Stimulated activated CD4-positive, alpha-beta T cell treated with anti-CD3 and anti-CD28 coated beads, Interleukin-1b, Interleukin-23, amount 100 ng/mL, for 24 hours (primary cell): Measurements from ENCODE around the gene DUSP12.
"Not testable (repeated sequence)": the region's sequence is repeated elsewhere in the genome, so short reads cannot be mapped to it uniquely, and the experiment has no call there.

ENCODE experiments used
- DNase-seq, 4 experiments: peaks; one replicate each; pipeline ENCODE4 v3.0.0-alpha.2; 2020; ENCODE audit warnings: low read depth in 4 of 4, low spot score in 1 of 4

Gene DUSP12

GRCh38 chr1:161768986-161769672, 19.5 kb downstream of the DUSP12 start:
- DNase-seq = no peak

- DNase-seq = not testable (repeated sequence)
Measured at GRCh38 chr1:161769673-161770045, 20.1 kb downstream of the DUSP12 start.

GRCh38 chr1:161770250-161770649, 20.7 kb downstream of the DUSP12 start:
- no peak for DNase-seq

GRCh38 chr1:161771161-161771560, 21.6 kb downstream of the DUSP12 start:
- no peak for DNase-seq

GRCh38 chr1:161771973-161772372, 22.4 kb downstream of the DUSP12 start:
- no peak for DNase-seq

GRCh38 chr1:161772397-161772796, 22.8 kb downstream of the DUSP12 start:
- DNase-seq = no peak

- no peak for DNase-seq
Measured at GRCh38 chr1:161773791-161774190, 24.2 kb downstream of the DUSP12 start.

GRCh38 chr1:161777261-161777660, 27.7 kb downstream of the DUSP12 start:
- no peak for DNase-seq

- DNase-seq = no peak
Measured at GRCh38 chr1:161778522-161778921, 28.9 kb downstream of the DUSP12 start.

GRCh38 chr1:161779393-161779792, 29.8 kb downstream of the DUSP12 start:
- DNase-seq = no peak

- no peak for DNase-seq
Measured at GRCh38 chr1:161781995-161782394, 32.4 kb downstream of the DUSP12 start.

GRCh38 chr1:161782886-161783285, 33.3 kb downstream of the DUSP12 start:
- DNase-seq = no peak

- DNase-seq = no peak
Measured at GRCh38 chr1:161784968-161785367, 35.4 kb downstream of the DUSP12 start.

GRCh38 chr1:161787355-161787754, 37.8 kb downstream of the DUSP12 start:
- DNase-seq = no peak

GRCh38 chr1:161790587-161791317, 41.2 kb downstream of the DUSP12 start:
- no peak for DNase-seq

- DNase-seq = no peak
Measured at GRCh38 chr1:161791904-161792655, 42.5 kb downstream of the DUSP12 start.

- no peak for DNase-seq
Measured at GRCh38 chr1:161792740-161793139, 43.2 kb downstream of the DUSP12 start.

GRCh38 chr1:161799792-161800191, 50.2 kb downstream of the DUSP12 start:
- no peak for DNase-seq

GRCh38 chr1:161801955-161802354, 52.4 kb downstream of the DUSP12 start:
- DNase-seq = no peak

GRCh38 chr1:161803181-161803580, 53.6 kb downstream of the DUSP12 start:
- no peak for DNase-seq

GRCh38 chr1:161805399-161806197, 56.0 kb downstream of the DUSP12 start:
- DNase-seq = no peak
